A549 (cell line): ENCODE results near the gene HCN2.

ENCODE experiments used
- EP300 ChIP-seq, 2 experiments: fragments of >200 bp; sonication (Bioruptor Twin); formaldehyde crosslinking; IDR thresholded peaks; 2 replicates in 1 of 2; 3 replicates in 1 of 2; pipeline ENCODE4 v1.6.1; 2016 to 2017
- POLR2A ChIP-seq: IDR thresholded peaks from 2 replicates; pipeline ENCODE4 v1.6.1; 2012; ENCODE audit warnings: mild to moderate bottlenecking, low read length
- ZC3H11A ChIP-seq: fragments of 450-650 bp; IDR thresholded peaks from 2 replicates; pipeline ENCODE4 v1.6.1; 2014; ENCODE audit warnings: antibody characterized with exemption, mild to moderate bottlenecking
- TF ChIP-seq, protein P1 (sequence below): fragments of >200 bp; sonication (Bioruptor Twin); formaldehyde crosslinking; IDR thresholded peaks from 3 replicates; pipeline ENCODE4 v1.5.1; 2016

DNA sequence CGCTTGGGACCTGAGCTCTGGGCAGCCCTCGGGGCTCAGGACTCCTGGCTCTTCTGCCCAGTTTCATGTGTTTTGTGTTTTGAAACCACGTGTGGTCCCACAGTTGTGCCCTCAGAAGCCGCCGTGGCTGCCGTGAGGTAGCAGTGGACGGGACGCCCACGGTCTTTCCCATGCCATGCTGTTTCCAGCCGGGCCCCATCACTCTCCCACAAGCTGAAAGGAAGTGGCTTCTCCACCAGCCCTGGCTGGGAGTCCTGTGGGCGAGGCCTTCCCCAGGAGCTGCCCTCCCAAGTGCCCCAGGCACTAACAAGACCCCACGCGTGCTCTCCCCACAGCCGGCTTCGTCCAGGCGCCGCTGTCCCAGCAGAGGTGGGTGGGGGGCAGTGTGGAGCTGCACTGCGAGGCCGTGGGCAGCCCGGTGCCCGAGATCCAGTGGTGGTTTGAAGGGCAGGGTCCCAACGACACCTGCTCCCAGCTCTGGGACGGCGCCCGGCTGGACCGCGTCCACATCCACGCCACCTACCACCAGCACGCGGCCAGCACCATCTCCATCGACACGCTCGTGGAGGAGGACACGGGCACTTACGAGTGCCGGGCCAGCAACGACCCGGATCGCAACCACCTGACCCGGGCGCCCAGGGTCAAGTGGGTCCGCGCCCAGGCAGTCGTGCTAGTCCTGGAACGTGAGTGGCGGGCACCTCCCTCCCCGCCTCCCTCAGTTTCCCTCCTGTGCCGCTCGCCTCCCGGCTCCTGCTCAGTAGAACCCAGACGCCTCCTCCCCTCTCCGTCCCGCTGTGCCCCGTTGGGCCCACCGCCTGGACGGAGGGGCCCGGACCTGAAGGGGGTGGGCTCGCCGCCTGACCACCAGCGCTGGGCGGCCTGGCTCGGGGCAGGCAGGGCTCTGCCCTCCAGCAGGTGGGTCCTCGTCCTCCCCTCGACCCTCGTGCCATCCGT lies 12.0 kb upstream of the HCN2 start:
- TF ChIP-seq ZC3H11A, result no peak
- TF ChIP-seq, protein P1, sequence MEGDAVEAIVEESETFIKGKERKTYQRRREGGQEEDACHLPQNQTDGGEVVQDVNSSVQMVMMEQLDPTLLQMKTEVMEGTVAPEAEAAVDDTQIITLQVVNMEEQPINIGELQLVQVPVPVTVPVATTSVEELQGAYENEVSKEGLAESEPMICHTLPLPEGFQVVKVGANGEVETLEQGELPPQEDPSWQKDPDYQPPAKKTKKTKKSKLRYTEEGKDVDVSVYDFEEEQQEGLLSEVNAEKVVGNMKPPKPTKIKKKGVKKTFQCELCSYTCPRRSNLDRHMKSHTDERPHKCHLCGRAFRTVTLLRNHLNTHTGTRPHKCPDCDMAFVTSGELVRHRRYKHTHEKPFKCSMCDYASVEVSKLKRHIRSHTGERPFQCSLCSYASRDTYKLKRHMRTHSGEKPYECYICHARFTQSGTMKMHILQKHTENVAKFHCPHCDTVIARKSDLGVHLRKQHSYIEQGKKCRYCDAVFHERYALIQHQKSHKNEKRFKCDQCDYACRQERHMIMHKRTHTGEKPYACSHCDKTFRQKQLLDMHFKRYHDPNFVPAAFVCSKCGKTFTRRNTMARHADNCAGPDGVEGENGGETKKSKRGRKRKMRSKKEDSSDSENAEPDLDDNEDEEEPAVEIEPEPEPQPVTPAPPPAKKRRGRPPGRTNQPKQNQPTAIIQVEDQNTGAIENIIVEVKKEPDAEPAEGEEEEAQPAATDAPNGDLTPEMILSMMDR, result no peak
- TF ChIP-seq EP300 (IDR thresholded peaks at IDR 0.05), result no peak
- TF ChIP-seq POLR2A, result no peak
